GM12878 (cell line): ENCODE results near the gene KLHL36. TPM values are rescaled to one million over a fixed set of nuclear protein-coding genes. Genes with fewer than 3 reads are reported as not detected.

Experiments
- ATAC-seq: fragments of 200-7000 bp; cut with Tn5 transposase; 3 replicates; pipeline ENCODE4 v1.9.1; 2020; ENCODE audit warnings: mild to moderate bottlenecking, moderate library complexity
- BruUV-seq: library from RNA; stranded (reverse); fragments of 400-500 nt; replicated peaks from 2 replicates; lab custom pipeline; 2021; lab: Mats Ljungman, UMichigan
- CTCF ChIA-PET: fragments of 300-600 bp; sonication (Branson Sonifier 250); formaldehyde crosslinking; extraction: SDS; loops from one replicate; lab custom pipeline; 2021; ENCODE audit warnings: inconsistent platforms; lab: Yijun Ruan, JAX
- POLR2A ChIA-PET: fragments of 350-600 bp; formaldehyde crosslinking; extraction: SDS; loops from one replicate; lab custom pipeline; 2021; ENCODE audit warnings: inconsistent platforms; lab: Charles Lee
- RAD21 ChIA-PET: fragments of 300-600 bp; sonication (Branson Sonifier 250); formaldehyde crosslinking; loops from one replicate; lab custom pipeline; 2023; ENCODE audit warnings: antibody characterized with exemption; ENCODE audit not compliant: unreplicated experiment; lab: Charles Lee
- SMC1A ChIA-PET: fragments of 300-600 bp; sonication (Branson Sonifier 250); formaldehyde crosslinking; loops from one replicate; lab custom pipeline; 2023; ENCODE audit not compliant: unreplicated experiment, uncharacterized antibody; lab: Charles Lee
- DNase-seq: peaks from one replicate; pipeline ENCODE4 v3.0.0-alpha.2; 2011; ENCODE audit warnings: low read depth, low spot score
- FAIRE-seq: peaks from 3 replicates; lab custom pipeline; 2011; peaks lifted over from hg19 to GRCh38; lab: Jason Lieb, UNC
- H2AFZ ChIP-seq: 2 replicates; pipeline ENCODE4 v1.6.0; 2011; ENCODE audit warnings: low read depth, low read length, control low read depth; ENCODE audit not compliant: control insufficient read depth
- H3K27ac ChIP-seq: 2 replicates; pipeline ENCODE4 v1.5.1; 2011; ENCODE audit warnings: control low read depth; ENCODE audit not compliant: control insufficient read depth, insufficient read depth
- H3K27me3 ChIP-seq, 2 experiments: replicated peaks in 1 of 2; 2 replicates each; pipeline versions ENCODE4 v1.6.0 to v1.6.1; 2011; ENCODE audit warnings: low read length in 1 of 2; ENCODE audit not compliant: control insufficient read depth in 2 of 2, insufficient read depth in 2 of 2
- H3K36me3 ChIP-seq, 2 experiments: 2 replicates each; pipeline ENCODE4 v1.5.1; 2011; ENCODE audit warnings: low read length in 1 of 2; ENCODE audit not compliant: control insufficient read depth in 2 of 2, insufficient read depth in 2 of 2
- H3K4me1 ChIP-seq: 2 replicates; pipeline ENCODE4 v1.6.1; 2011; ENCODE audit warnings: mild to moderate bottlenecking, low read length, moderate library complexity, mixed read lengths; ENCODE audit not compliant: control insufficient read depth, insufficient read depth
- H3K4me2 ChIP-seq: 2 replicates; pipeline ENCODE4 v1.6.0; 2011; ENCODE audit warnings: control low read depth; ENCODE audit not compliant: control insufficient read depth, insufficient read depth
- H3K4me3 ChIP-seq: fragments of 200-600 bp; sonication (generic); 2 replicates; pipeline ENCODE4 v1.5.1; 2016
- H3K79me2 ChIP-seq: 2 replicates; pipeline ENCODE4 v1.6.0; 2011; ENCODE audit warnings: low read length; ENCODE audit not compliant: control insufficient read depth, insufficient read depth
- H3K9ac ChIP-seq: 2 replicates; pipeline ENCODE4 v1.8.0; 2011; ENCODE audit warnings: low read length, control low read depth, mixed read lengths; ENCODE audit not compliant: control insufficient read depth, insufficient read depth
- H3K9me3 ChIP-seq: replicated peaks from 3 replicates; pipeline ENCODE4 v1.5.1; 2011; ENCODE audit warnings: mild to moderate bottlenecking, low read length; ENCODE audit not compliant: control insufficient read depth, insufficient read depth
- H4K20me1 ChIP-seq: 2 replicates; pipeline ENCODE4 v1.6.0; 2011; ENCODE audit not compliant: control insufficient read depth, insufficient read depth
- BHLHE40 ChIP-seq, 2 experiments: fragments of 450-650 bp in 1 of 2; IDR thresholded peaks; 2 replicates each; pipeline ENCODE4 v1.6.1; 2011 to 2017; ENCODE audit warnings: low read depth in 2 of 2, borderline replicate concordance in 1 of 2, improper control_type of control experiment in 1 of 2, low read length in 1 of 2, mild to moderate bottlenecking in 1 of 2
- JUNB ChIP-seq: IDR thresholded peaks from 2 replicates; pipeline ENCODE4 v1.6.1; 2016; ENCODE audit warnings: antibody characterized with exemption, mild to moderate bottlenecking
- MTA3 ChIP-seq: IDR thresholded peaks from 2 replicates; pipeline ENCODE4 v1.6.1; 2012; ENCODE audit warnings: low read length, inconsistent platforms, borderline replicate concordance
- RBBP5 ChIP-seq: fragments of 200-600 bp; sonication (generic); conservative IDR thresholded peaks from 2 replicates; pipeline ENCODE4 v1.6.1; 2016
- RELB ChIP-seq: fragments of 450-650 bp; IDR thresholded peaks from 2 replicates; pipeline ENCODE4 v1.6.1; 2017; ENCODE audit warnings: low read depth, mild to moderate bottlenecking, moderate library complexity
- SIX5 ChIP-seq: IDR thresholded peaks from 2 replicates; pipeline ENCODE4 v1.6.1; 2011; ENCODE audit warnings: mild to moderate bottlenecking, low read depth, low read length, moderate library complexity; ENCODE audit not compliant: severe bottlenecking
- SMC3 ChIP-seq: IDR thresholded peaks from 2 replicates; pipeline ENCODE4 v1.6.1; 2011; ENCODE audit warnings: low read length, improper control_type of control experiment, borderline replicate concordance
- SREBF1 ChIP-seq: IDR thresholded peaks from 2 replicates; pipeline ENCODE4 v1.6.1; 2012; ENCODE audit warnings: mild to moderate bottlenecking, low read length
- ZBTB33 ChIP-seq: fragments of 450-650 bp; IDR thresholded peaks from 2 replicates; pipeline ENCODE4 v1.6.1; 2017; ENCODE audit warnings: mild to moderate bottlenecking
- WGBS: methylation state at CpG from one replicate; pipeline ENCODE4 v1.1.6; 2016; ENCODE audit warnings: low lambda C conversion rate; ENCODE audit not compliant: insufficient replicate concordance, insufficient coverage; ENCODE audit errors: missing lambda C conversion rate; 5-methylcytosine and 5-hydroxymethylcytosine counted together
- in situ Hi-C: fragments of 300-500 bp; cut with MboI; formaldehyde crosslinking; loops from 9 replicates; pipeline ENCODE4 v1.14.3; 2018; ENCODE audit warnings: mixed read lengths
- intact Hi-C: fragments of 100-400 bp; cut with micrococcal nuclease; formaldehyde crosslinking; loops from one replicate; pipeline ENCODE4 v1.14.2; 2022; ENCODE audit not compliant: unreplicated experiment
- polyA plus RNA-seq, 11 experiments: library from polyadenylated mRNA; depleted of rRNA in 4 of 11; unstranded in 6 of 11; stranded (reverse) in 5 of 11; fragments of >200 nt; fragmentation: Nextera tagmentation in 4 of 11; fragmentation: Illumina TruSeq in 1 of 11; extraction: Ambion mirVana in 4 of 11; extraction: Trizol in 1 of 11; gene quantifications; 1 replicate in 1 of 11; 2 replicates in 10 of 11; pipeline versions ENCODE4 v1.2.1 to v1.2.3, GENCODE V29; 2011 to 2016; ENCODE audit warnings: inconsistent platforms in 2 of 11, missing spikeins in 2 of 11, low read depth in 1 of 11
- total RNA-seq, 4 experiments: library from RNA; depleted of rRNA in 3 of 4; stranded (reverse); fragments of >200 nt in 3 of 4; fragmentation: Illumina TruSeq in 1 of 4; extraction: Trizol in 1 of 4; gene quantifications; 2 replicates each; pipeline versions ENCODE4 v1.2.1 to v1.2.3, GENCODE V29; 2013 to 2021

KLHL36 gene
- total and polyA plus RNA-seq, 10 of the 15 experiments (the other 5 are each of a cell fraction or from before 2014, with no cell fraction given) = 2.6 to 45.3 (median 16.8) TPM

DNA sequence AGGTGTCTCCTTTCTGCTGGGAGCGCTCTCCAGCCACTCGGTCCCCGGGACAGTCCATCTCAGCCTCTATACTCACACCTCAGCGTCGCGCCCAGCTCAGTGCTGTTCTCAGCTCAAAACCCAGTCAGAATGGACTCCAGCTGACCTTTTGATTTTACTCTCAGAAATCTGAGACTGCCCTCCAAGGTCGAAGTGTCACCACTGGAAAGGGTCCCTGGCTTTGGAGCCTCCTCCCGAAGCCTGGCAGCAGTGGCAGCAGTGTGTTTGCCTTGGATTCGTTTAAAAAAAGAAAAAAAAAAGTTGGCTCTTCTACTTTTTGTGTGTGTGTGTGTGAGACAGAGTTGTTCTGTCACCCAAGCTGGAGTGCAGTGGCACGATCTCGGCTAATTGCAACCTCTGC is 10.4 kb downstream of the KLHL36 start:
- ChIA-PET CTCF (interaction anchor here (0.6 to 0.9 kb wide), 2 partner anchors 14 to 36 kb away, joined by 3 read pairs; no protein-coding TSS in a partner anchor), POLR2A (no interaction called here), RAD21 (no interaction called here), SMC1A (no interaction called here)
- DNase-seq (no peak), FAIRE-seq (no peak), ATAC-seq (no peak)
- peaks cover 28 to 42% of the 10 kb centered on the region in 2 experiments for H3K36me3 ChIP-seq
- peaks cover 11% of the 10 kb centered on the region for H3K4me1 ChIP-seq
- no peaks in the 10 kb centered on the region for H3K27me3 ChIP-seq
- peaks cover 3% of the 10 kb centered on the region for H3K79me2 ChIP-seq
- H3K9me3 ChIP-seq = no peaks in the 10 kb centered on the region
- H2AFZ ChIP-seq = no peak overlapping the region
- no peak overlapping the region for H3K9ac ChIP-seq
- H3K4me3 ChIP-seq = no peak overlapping the region
- TF ChIP-seq RBBP5 (no peak), MTA3 (no peak), JUNB (no peak), ZBTB33 (no peak), SMC3 (no peak), SIX5 (no peak), BHLHE40 (IDR thresholded peaks at IDR 0.05; ENCODE audit: borderline replicate concordance in 1 of 2, low read depth in 2 of 2, low read length in 1 of 2) (no peak), SREBF1 (no peak), RELB (no peak)
- no peak overlapping the region for H3K27ac ChIP-seq
- 89% methylated on average over 11 of the region's 11 CpGs for WGBS
- no TSS peak for BruUV-seq
- no peaks in the 10 kb centered on the region for H4K20me1 ChIP-seq
- in situ Hi-C loops (no loop called here), intact Hi-C loops (no loop called here)
- H3K4me2 ChIP-seq = no peak overlapping the region
